NCI-H2107 treated with DMSO at 0.1 percent for 48 hours (cell line): ENCODE measurements around the gene MYOM3.
A peak's percentile ranks its signal among the peaks of the same experiment; 100 is the strongest.
"Not testable (repeated sequence)": the region's sequence is repeated elsewhere in the genome, so short reads cannot be mapped to it uniquely, and the experiment has no call there.

Source experiments
- DNase-seq: peaks from one replicate; lab custom pipeline; 2025; ENCODE audit not compliant: unreplicated experiment; lab: John Stamatoyannopoulos, UW

MYOM3 gene

GRCh38 chr1:24077278-24077978 lies 34.5 kb downstream of the MYOM3 start:
- DNase-seq = no peak

GRCh38 chr1:24075946-24076345 lies 36.0 kb downstream of the MYOM3 start:
- no peak for DNase-seq

- DNase-seq = no peak
Observed at GRCh38 chr1:24075590-24075854, 36.4 kb downstream of the MYOM3 start.

GRCh38 chr1:24074817-24075589 lies 36.9 kb downstream of the MYOM3 start:
- no peak for DNase-seq

GRCh38 chr1:24074196-24074595 lies 37.7 kb downstream of the MYOM3 start:
- no peak for DNase-seq

GRCh38 chr1:24071941-24072340 lies 40.0 kb downstream of the MYOM3 start:
- no peak for DNase-seq

- DNase-seq = peak; percentile 94
Observed at GRCh38 chr1:24070821-24071393, 41.0 kb downstream of the MYOM3 start.

GRCh38 chr1:24069817-24070216 lies 42.1 kb downstream of the MYOM3 start:
- no peak for DNase-seq

- DNase-seq = no peak
Observed at GRCh38 chr1:24067978-24068377, 44.0 kb downstream of the MYOM3 start.

GRCh38 chr1:24065304-24065703 lies 46.6 kb downstream of the MYOM3 start:
- no peak for DNase-seq

- DNase-seq = no peak
Observed at GRCh38 chr1:24062221-24062620, 49.7 kb downstream of the MYOM3 start.

GRCh38 chr1:24060482-24060881 lies 51.5 kb downstream of the MYOM3 start:
- no peak for DNase-seq

GRCh38 chr1:24058671-24059455 lies 53.1 kb downstream of the MYOM3 start:
- no peak for DNase-seq

GRCh38 chr1:24057171-24057570 lies 54.8 kb downstream of the MYOM3 start:
- no peak for DNase-seq

- no peak for DNase-seq
Observed at GRCh38 chr1:24055681-24056080, 56.3 kb downstream of the MYOM3 start.

GRCh38 chr1:24052220-24052619 lies 59.7 kb downstream of the MYOM3 start:
- DNase-seq = no peak

- DNase-seq = no peak
Observed at GRCh38 chr1:24051206-24051945, 60.6 kb downstream of the MYOM3 start.

- DNase-seq = no peak
Observed at GRCh38 chr1:24049733-24050132, 62.2 kb downstream of the MYOM3 start.

- DNase-seq = not testable (repeated sequence)
Observed at GRCh38 chr1:24048894-24049293, 63.0 kb downstream of the MYOM3 start.

GRCh38 chr1:24048205-24048869 lies 63.6 kb downstream of the MYOM3 start:
- no peak for DNase-seq

GRCh38 chr1:24047110-24047477 lies 64.8 kb downstream of the MYOM3 start:
- DNase-seq = no peak
